ENCODE results near the gene ITPR2. TPM values are rescaled to one million over a fixed set of nuclear protein-coding genes. Genes with fewer than 3 reads are reported as not detected.
A peak's percentile ranks its signal among the peaks of the same experiment; 100 is the strongest.

Gene ITPR2
- total RNA-seq, 1 experiment from 2014 or later: 9.4 TPM

- no peak for DNase-seq
- Histone ChIP-seq H3K36me3 (replicated peaks; ENCODE audit: control insufficient read depth, insufficient read depth, low read length) (no peaks in the 10 kb centered on the region), H3K27me3 (ENCODE audit: control insufficient read depth, insufficient read depth, low read length) (no peaks in the 10 kb centered on the region), H3K4me3 (ENCODE audit: insufficient read depth, low read depth, low read length) (no peak overlapping the region)
These were observed 403.8 kb downstream of the ITPR2 start for GRCh38 chr12:26429070-26429691.

- Histone ChIP-seq H3K36me3 (replicated peaks; ENCODE audit: control insufficient read depth, insufficient read depth, low read length) (no peaks in the 10 kb centered on the region), H3K27me3 (ENCODE audit: control insufficient read depth, insufficient read depth, low read length) (no peaks in the 10 kb centered on the region), H3K4me3 (ENCODE audit: insufficient read depth, low read depth, low read length) (no peak overlapping the region)
- DNase-seq: no peak
These were observed 404.6 kb downstream of the ITPR2 start for GRCh38 chr12:26428420-26428819.

GRCh38 chr12:26426652-26427051 lies 406.3 kb downstream of the ITPR2 start:
- Histone ChIP-seq H3K27me3 (ENCODE audit: control insufficient read depth, insufficient read depth, low read length) (no peaks in the 10 kb centered on the region), H3K4me3 (ENCODE audit: insufficient read depth, low read depth, low read length) (no peak overlapping the region), H3K36me3 (replicated peaks; ENCODE audit: control insufficient read depth, insufficient read depth, low read length) (no peaks in the 10 kb centered on the region)
- no peak for DNase-seq

- DNase-seq: no peak
- Histone ChIP-seq H3K4me3 (ENCODE audit: insufficient read depth, low read depth, low read length) (no peak overlapping the region), H3K36me3 (replicated peaks; ENCODE audit: control insufficient read depth, insufficient read depth, low read length) (no peaks in the 10 kb centered on the region), H3K27me3 (ENCODE audit: control insufficient read depth, insufficient read depth, low read length) (no peaks in the 10 kb centered on the region)
These were observed 407.3 kb downstream of the ITPR2 start for GRCh38 chr12:26425587-26426260.

GRCh38 chr12:26422839-26423398 lies 410.1 kb downstream of the ITPR2 start:
- H3K4me3 ChIP-seq (ENCODE audit: insufficient read depth, low read depth, low read length): no peak overlapping the region
- no peaks in the 10 kb centered on the region for H3K27me3 ChIP-seq (ENCODE audit: control insufficient read depth, insufficient read depth, low read length)
- H3K36me3 ChIP-seq (replicated peaks; ENCODE audit: control insufficient read depth, insufficient read depth, low read length): no peaks in the 10 kb centered on the region
- DNase-seq: no peak

- H3K27me3 ChIP-seq (ENCODE audit: control insufficient read depth, insufficient read depth, low read length): no peaks in the 10 kb centered on the region
- H3K36me3 ChIP-seq (replicated peaks; ENCODE audit: control insufficient read depth, insufficient read depth, low read length): no peaks in the 10 kb centered on the region; the same call in 1 of the 2 replicates
- H3K4me3 ChIP-seq (ENCODE audit: insufficient read depth, low read depth, low read length): no peak overlapping the region
- no peak for DNase-seq
These were observed 416.4 kb downstream of the ITPR2 start for GRCh38 chr12:26416550-26416949.

- H3K36me3 ChIP-seq (replicated peaks; ENCODE audit: control insufficient read depth, insufficient read depth, low read length): peaks cover 3% of the 10 kb centered on the region; the same call in 1 of the 2 replicates
- DNase-seq: no peak
- no peak overlapping the region for H3K4me3 ChIP-seq (ENCODE audit: insufficient read depth, low read depth, low read length)
- no peaks in the 10 kb centered on the region for H3K27me3 ChIP-seq (ENCODE audit: control insufficient read depth, insufficient read depth, low read length)
These were observed 422.3 kb downstream of the ITPR2 start for GRCh38 chr12:26410689-26411088.

- Histone ChIP-seq H3K36me3 (replicated peaks; ENCODE audit: control insufficient read depth, insufficient read depth, low read length) (peaks cover 4% of the 10 kb centered on the region; the same call in 1 of the 2 replicates), H3K27me3 (ENCODE audit: control insufficient read depth, insufficient read depth, low read length) (no peaks in the 10 kb centered on the region), H3K4me3 (ENCODE audit: insufficient read depth, low read depth, low read length) (no peak overlapping the region)
- no peak for DNase-seq
These were observed 426.2 kb downstream of the ITPR2 start for GRCh38 chr12:26406813-26407212.

GRCh38 chr12:26406391-26406790 lies 426.6 kb downstream of the ITPR2 start:
- H3K27me3 ChIP-seq (ENCODE audit: control insufficient read depth, insufficient read depth, low read length): no peaks in the 10 kb centered on the region
- DNase-seq: no peak
- peaks cover 4% of the 10 kb centered on the region; the same call in 1 of the 2 replicates for H3K36me3 ChIP-seq (replicated peaks; ENCODE audit: control insufficient read depth, insufficient read depth, low read length)
- no peak overlapping the region for H3K4me3 ChIP-seq (ENCODE audit: insufficient read depth, low read depth, low read length)

GRCh38 chr12:26403601-26404000 lies 429.4 kb downstream of the ITPR2 start:
- Histone ChIP-seq H3K27me3 (ENCODE audit: control insufficient read depth, insufficient read depth, low read length) (no peaks in the 10 kb centered on the region), H3K36me3 (replicated peaks; ENCODE audit: control insufficient read depth, insufficient read depth, low read length) (peaks cover 1% of the 10 kb centered on the region; the same call in 1 of the 2 replicates), H3K4me3 (ENCODE audit: insufficient read depth, low read depth, low read length) (no peak overlapping the region)
- no peak for DNase-seq

- DNase-seq: peak; percentile 21
- H3K4me3 ChIP-seq (ENCODE audit: insufficient read depth, low read depth, low read length): no peak overlapping the region
- no peaks in the 10 kb centered on the region for H3K27me3 ChIP-seq (ENCODE audit: control insufficient read depth, insufficient read depth, low read length)
- peaks cover 1% of the 10 kb centered on the region; the same call in 1 of the 2 replicates for H3K36me3 ChIP-seq (replicated peaks; ENCODE audit: control insufficient read depth, insufficient read depth, low read length)
These were observed 430.3 kb downstream of the ITPR2 start for GRCh38 chr12:26402648-26403047.

- H3K4me3 ChIP-seq (ENCODE audit: insufficient read depth, low read depth, low read length): no peak overlapping the region
- no peaks in the 10 kb centered on the region for H3K27me3 ChIP-seq (ENCODE audit: control insufficient read depth, insufficient read depth, low read length)
- DNase-seq: no peak
- H3K36me3 ChIP-seq (replicated peaks; ENCODE audit: control insufficient read depth, insufficient read depth, low read length): peaks cover 1% of the 10 kb centered on the region; the same call in 1 of the 2 replicates
These were observed 431.1 kb downstream of the ITPR2 start for GRCh38 chr12:26401874-26402273.

GRCh38 chr12:26400627-26401026 lies 432.4 kb downstream of the ITPR2 start:
- no peak for DNase-seq
- H3K27me3 ChIP-seq (ENCODE audit: control insufficient read depth, insufficient read depth, low read length): no peaks in the 10 kb centered on the region

GRCh38 chr12:26399381-26399780 lies 433.6 kb downstream of the ITPR2 start:
- Histone ChIP-seq H3K4me3 (ENCODE audit: insufficient read depth, low read depth, low read length) (no peak overlapping the region), H3K36me3 (replicated peaks; ENCODE audit: control insufficient read depth, insufficient read depth, low read length) (peaks cover 4% of the 10 kb centered on the region; the same call in 1 of the 2 replicates)
- no peak for DNase-seq

More at GRCh38 chr12:26400627-26401026, 432.4 kb downstream of the ITPR2 start:
- Histone ChIP-seq H3K36me3 (replicated peaks; ENCODE audit: control insufficient read depth, insufficient read depth, low read length) (peaks cover 3% of the 10 kb centered on the region; the same call in 1 of the 2 replicates), H3K4me3 (ENCODE audit: insufficient read depth, low read depth, low read length) (no peak overlapping the region)

GRCh38 chr12:26396402-26396801 lies 436.6 kb downstream of the ITPR2 start:
- no peak overlapping the region for H3K4me3 ChIP-seq (ENCODE audit: insufficient read depth, low read depth, low read length)
- H3K36me3 ChIP-seq (replicated peaks; ENCODE audit: control insufficient read depth, insufficient read depth, low read length): peaks cover 3% of the 10 kb centered on the region; the same call in 1 of the 2 replicates
- no peaks in the 10 kb centered on the region for H3K27me3 ChIP-seq (ENCODE audit: control insufficient read depth, insufficient read depth, low read length)
- no peak for DNase-seq

More at GRCh38 chr12:26399381-26399780, 433.6 kb downstream of the ITPR2 start:
- no peaks in the 10 kb centered on the region for H3K27me3 ChIP-seq (ENCODE audit: control insufficient read depth, insufficient read depth, low read length)

All from H7 (cell line).